Spleen (tissue), 11 donors: Measurements from ENCODE around the gene BSPRY. TPM values are rescaled to one million over a fixed set of nuclear protein-coding genes. Genes with fewer than 3 reads are reported as not detected.

Experiments
- DNase-seq: peaks from one replicate; pipeline ENCODE4 v3.0.0-alpha.2; 2020
- H3K27ac ChIP-seq, 8 donors: fragments of 200-600 bp; sonication (generic) in 7 of 8; 1 replicate in 4 of 8; 2 replicates in 4 of 8; pipeline versions ENCODE4 v1.5.0 to v1.8.0; 2016 to 2021; ENCODE audit warnings: inconsistent platforms in 4 of 8, mild to moderate bottlenecking in 4 of 8, moderate library complexity in 1 of 8
- H3K27me3 ChIP-seq, 7 donors: fragments of 200-600 bp; sonication (generic) in 6 of 7; replicated peaks in 1 of 7; 1 replicate in 4 of 7; 2 replicates in 3 of 7; pipeline versions ENCODE4 v1.5.0 to v1.8.0; 2016 to 2021; ENCODE audit warnings: inconsistent platforms in 3 of 7, mild to moderate bottlenecking in 1 of 7
- H3K36me3 ChIP-seq, 6 donors: fragments of 200-600 bp; sonication (generic) in 5 of 6; 1 replicate in 4 of 6; 2 replicates in 2 of 6; pipeline versions ENCODE4 v1.5.0 to v1.8.0; 2016 to 2021; ENCODE audit warnings: inconsistent platforms in 2 of 6
- H3K4me1 ChIP-seq, 6 donors: fragments of 200-600 bp; sonication (generic) in 5 of 6; 1 replicate in 3 of 6; 2 replicates in 3 of 6; pipeline versions ENCODE4 v1.5.0 to v1.8.0; 2016 to 2021; ENCODE audit warnings: inconsistent platforms in 3 of 6
- H3K4me3 ChIP-seq, 8 donors: fragments of 200-600 bp; sonication (generic) in 7 of 8; 1 replicate in 4 of 8; 2 replicates in 4 of 8; pipeline versions ENCODE4 v1.5.0 to v1.8.0; 2016 to 2021; ENCODE audit warnings: inconsistent platforms in 4 of 8, mild to moderate bottlenecking in 4 of 8, moderate library complexity in 2 of 8
- H3K9me3 ChIP-seq, 8 donors: fragments of 200-600 bp; sonication (generic) in 7 of 8; 1 replicate in 4 of 8; 2 replicates in 4 of 8; pipeline versions ENCODE4 v1.5.0 to v1.8.0; 2016 to 2021; ENCODE audit warnings: inconsistent platforms in 4 of 8
- CTCF ChIP-seq, 11 experiments: fragments of 200-600 bp in 7 of 11; fragments of 450-650 bp in 4 of 11; sonication (generic) in 4 of 11; IDR thresholded peaks in 8 of 11; conservative IDR thresholded peaks in 3 of 11; 1 replicate in 7 of 11; 2 replicates in 4 of 11; pipeline versions ENCODE4 v1.4.0 to v1.8.0; 2016 to 2021; ENCODE audit warnings: antibody characterized with exemption in 11 of 11, inconsistent platforms in 4 of 11, mild to moderate bottlenecking in 1 of 11
- POLR2A ChIP-seq, 3 donors: fragments of 450-650 bp; IDR thresholded peaks; one replicate each; pipeline ENCODE4 v1.5.1; 2017; ENCODE audit warnings: antibody characterized with exemption in 3 of 3, mild to moderate bottlenecking in 1 of 3
- POLR2AphosphoS5 ChIP-seq, 3 donors: sonication (generic); formaldehyde crosslinking; IDR thresholded peaks; one replicate each; pipeline ENCODE4 v1.5.1; 2017; ENCODE audit warnings: antibody characterized with exemption in 3 of 3
- WGBS, 5 donors: extraction: QIAGEN DNeasy Blood & Tissue Kit in 3 of 5; methylation state at CpG; one replicate each; pipeline versions ENCODE4 v1.1.5 to v1.1.7; 2013 to 2018; 5-methylcytosine and 5-hydroxymethylcytosine counted together
- intact Hi-C: fragments of 100-400 bp; cut with DNase I; formaldehyde crosslinking; loops from one replicate; pipeline ENCODE4 v1.15.0; 2023; ENCODE audit warnings: low total_unique reads
- polyA plus RNA-seq, 3 donors: library from polyadenylated mRNA; stranded (reverse); fragments of 200-250 nt; gene quantifications; one replicate each; pipeline ENCODE4 v1.2.1, GENCODE V29; 2013
- total RNA-seq, 7 donors: library from RNA; depleted of rRNA in 3 of 7; stranded (reverse); fragments of >200 nt in 3 of 7; fragmentation: NEBNext Ultra II Directional in 4 of 7; extraction: Animal tissue kit (Norgen Biotek cat#: 25700) in 4 of 7; gene quantifications; one replicate each; pipeline versions ENCODE4 v1.1.0 to v1.2.1, GENCODE V29; 2016 to 2021
- donor health status: healthy with polysubstance abuse.
- donor health status: DM: no; HTN: no; CAD: no; lungs with moderate emphysema.
- donor health status: DM: no; HTN: no; CAD: no.
- donor health status: Bipolar disorder and iron deficiency.
- donor health status: healthy.
- donor health status: DM: no; HTN: no; CAD: no.
- donor health status: DM: yes; HTN: yes; CAD: no.

Gene BSPRY
- total and polyA plus RNA-seq, 10 donors = 0.26 to 1.7 (median 0.78) TPM

GRCh38 chr9:113350937-113351336, 1.6 kb downstream of the BSPRY start:
- Histone ChIP-seq H3K27me3 (peaks cover 0 to 31% (median 10%) of the 10 kb centered on the region in 7 donors), H3K27ac (no peak overlapping the region), H3K4me1 (peaks cover 10 to 27% (median 23%) of the 10 kb centered on the region in 6 donors), H3K36me3 (no peaks in the 10 kb centered on the region), H3K4me3 (no peak overlapping the region), H3K9me3 (no peaks in the 10 kb centered on the region)
- TF ChIP-seq POLR2A (IDR thresholded peaks at IDR 0.05) (no peak), CTCF (IDR thresholded peaks at IDR 0.05 in 8 of 11, conservative IDR thresholded peaks at IDR 0.05 in 3 of 11) (no peak)
- 11 to 20% (median 15%) methylated on average over 6 of the region's 6 CpGs for WGBS, 5 donors
- DNase-seq = no peak
- intact Hi-C loops = no loop called here

- no peak overlapping the region for H3K4me3 ChIP-seq
- H3K27me3 ChIP-seq = peaks cover 0 to 31% (median 10%) of the 10 kb centered on the region in 7 donors
- TF ChIP-seq POLR2A (IDR thresholded peaks at IDR 0.05) (no peak), POLR2AphosphoS5 (IDR thresholded peaks at IDR 0.05) (no peak), CTCF (IDR thresholded peaks at IDR 0.05 in 8 of 11, conservative IDR thresholded peaks at IDR 0.05 in 3 of 11) (no peak)
- H3K9me3 ChIP-seq = no peaks in the 10 kb centered on the region
- peaks cover 10 to 27% (median 23%) of the 10 kb centered on the region in 6 donors for H3K4me1 ChIP-seq
- intact Hi-C loops = no loop called here
- no peaks in the 10 kb centered on the region for H3K36me3 ChIP-seq
- H3K27ac ChIP-seq = no peak overlapping the region
- no peak for DNase-seq
- WGBS, 5 donors = 85 to 98% (median 88%) methylated on average over 6 of the region's 6 CpGs
Measured at GRCh38 chr9:113352006-113352405, 2.7 kb downstream of the BSPRY start.

DNA sequence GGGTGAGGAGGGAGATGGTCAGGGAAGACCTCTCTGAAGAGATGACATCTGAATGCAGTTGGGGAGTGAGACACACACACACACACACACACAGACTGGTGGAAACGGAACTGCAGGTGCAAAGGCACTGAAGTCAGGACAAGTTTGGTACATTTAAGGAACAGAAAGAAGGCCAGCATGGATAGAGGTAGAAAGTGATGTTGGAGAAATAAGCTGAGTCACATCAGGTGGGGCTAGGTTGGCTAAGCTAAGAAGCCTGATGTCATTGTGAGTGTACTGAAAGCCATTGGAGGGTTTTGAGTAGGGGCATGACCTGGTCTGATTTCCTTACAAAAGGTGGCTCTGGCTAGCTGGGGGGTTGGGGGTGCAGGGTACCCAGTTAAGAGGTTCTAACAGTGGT, 3.1 kb downstream of the BSPRY start:
- intact Hi-C loops = no loop called here
- H3K27me3 ChIP-seq = peaks cover 0 to 31% (median 10%) of the 10 kb centered on the region in 7 donors

GRCh38 chr9:113355040-113355596, 5.8 kb downstream of the BSPRY start:
- Histone ChIP-seq H3K36me3 (no peaks in the 10 kb centered on the region), H3K27ac (no peak overlapping the region), H3K27me3 (peaks cover 0 to 17% (median 3%) of the 10 kb centered on the region in 7 donors), H3K9me3 (no peaks in the 10 kb centered on the region), H3K4me1 (peaks cover 4 to 15% (median 13%) of the 10 kb centered on the region in 6 donors), H3K4me3 (no peak overlapping the region)
- 85 to 90% (median 88%) methylated on average over 4 of the region's 4 CpGs for whole genome bisulfite sequencing, 5 donors
- TF ChIP-seq POLR2A (IDR thresholded peaks at IDR 0.05) (no peak), CTCF (IDR thresholded peaks at IDR 0.05 in 8 of 11, conservative IDR thresholded peaks at IDR 0.05 in 3 of 11) (no peak), POLR2AphosphoS5 (IDR thresholded peaks at IDR 0.05) (no peak)
- DNase-seq = no peak
- intact Hi-C loops = no loop called here

More for the DNA sequence above, 3.1 kb downstream of the BSPRY start:
- whole genome bisulfite sequencing, 5 donors = 50 to 76% (median 62%) methylated on average over 1 of the region's 1 CpG
- no peaks in the 10 kb centered on the region for H3K36me3 ChIP-seq
- no peak for DNase-seq
- no peak overlapping the region for H3K27ac ChIP-seq
- H3K9me3 ChIP-seq = no peaks in the 10 kb centered on the region
- no peak for TF ChIP-seq CTCF (IDR thresholded peaks at IDR 0.05 in 8 of 11, conservative IDR thresholded peaks at IDR 0.05 in 3 of 11)
- no peak for TF ChIP-seq POLR2A (IDR thresholded peaks at IDR 0.05)
- no peak overlapping the region for H3K4me3 ChIP-seq
- peaks cover 10 to 27% (median 23%) of the 10 kb centered on the region in 6 donors for H3K4me1 ChIP-seq
